Ramos (cell line): ENCODE data around the gene APEX1.
"Not testable (repeated sequence)": the region's sequence is repeated elsewhere in the genome, so short reads cannot be mapped to it uniquely, and the experiment has no call there.

Experiments
- in situ Hi-C: fragments of 300-500 bp; cut with MboI; formaldehyde crosslinking; loops from one replicate; pipeline ENCODE4 v1.14.3; 2022; ENCODE audit warnings: low sequenced_read_pairs; ENCODE audit not compliant: unreplicated experiment

Gene APEX1

GRCh38 chr14:20435582-20436362, 19.3 kb upstream of the APEX1 start, which contains the start of gene KLHL33:
Gene KLHL33 (minus strand): TSS chr14:20436166. CDS start chr14:20435811, 355 bp downstream.
- in situ Hi-C loops: no loop called here

- in situ Hi-C loops: no loop called here
These were observed 18.7 kb upstream of the APEX1 start for GRCh38 chr14:20436363-20436755.

GRCh38 chr14:20438664-20439063, 16.4 kb upstream of the APEX1 start:
- in situ Hi-C loops: no loop called here

GRCh38 chr14:20440465-20440864, 14.6 kb upstream of the APEX1 start:
- in situ Hi-C loops: no loop called here

GRCh38 chr14:20440882-20441281, 14.1 kb upstream of the APEX1 start:
- in situ Hi-C loops: no loop called here

- in situ Hi-C loops: no loop called here
These were observed 13.6 kb upstream of the APEX1 start for GRCh38 chr14:20441461-20441860.

GRCh38 chr14:20443650-20444049, 11.4 kb upstream of the APEX1 start:
- in situ Hi-C loops: not testable (repeated sequence)

- in situ Hi-C loops: no loop called here
These were observed 8.1 kb upstream of the APEX1 start for GRCh38 chr14:20446889-20447288.

GRCh38 chr14:20452831-20453230, 2.2 kb upstream of the APEX1 start:
- in situ Hi-C loops: not testable (repeated sequence)

GRCh38 chr14:20455355-20456300, 602 bp downstream of the APEX1 start:
- in situ Hi-C loops: no loop called here

GRCh38 chr14:20456971-20457370, 1.9 kb downstream of the APEX1 start:
- in situ Hi-C loops: no loop called here

- in situ Hi-C loops: no loop called here
These were observed 3.2 kb downstream of the APEX1 start for GRCh38 chr14:20458031-20458789.

GRCh38 chr14:20460458-20461224, 5.6 kb downstream of the APEX1 start:
- in situ Hi-C loops: loop anchor here (10.0 kb wide), 1 partner anchor 126 kb away; the partner anchor contains the start of gene CCNB1IP1

- in situ Hi-C loops: loop anchor here (10.0 kb wide), 1 partner anchor 127 kb away; the partner anchor contains the start of gene CCNB1IP1
These were observed 6.5 kb downstream of the APEX1 start, which contains the start of gene PIP4P1 for GRCh38 chr14:20461225-20462141. Gene PIP4P1 (minus strand): TSS chr14:20461434. CDS start chr14:20461325, 109 bp downstream.

GRCh38 chr14:20468764-20469241, 13.8 kb downstream of the APEX1 start:
- in situ Hi-C loops: loop anchor here (10.0 kb wide), 1 partner anchor 134 kb away; the partner anchor contains the start of gene CCNB1IP1

- in situ Hi-C loops: loop anchor here (10.0 kb wide), 1 partner anchor 135 kb away; the partner anchor contains the start of gene CCNB1IP1
These were observed 14.3 kb downstream of the APEX1 start, which contains the start of gene PNP for GRCh38 chr14:20469242-20469889. Gene PNP (plus strand): TSS chr14:20469406. CDS start chr14:20469525, 119 bp downstream.

- in situ Hi-C loops: loop anchor here (10.0 kb wide), 1 partner anchor 135 kb away; the partner anchor contains the start of gene CCNB1IP1
These were observed 15.0 kb downstream of the APEX1 start for GRCh38 chr14:20469890-20470602.
